Suppressor macrophage treated with lipopolysaccharide for 1 hour (primary cell): Measurements from ENCODE around the gene NFKBIA.
"Not testable (repeated sequence)": the region's sequence is repeated elsewhere in the genome, so short reads cannot be mapped to it uniquely, and the experiment has no call there.

Experiments used
- DNase-seq, 3 donors: peaks; one replicate each; pipeline ENCODE4 v3.0.0-alpha.2; 2020 to 2022

NFKBIA gene, protein sequence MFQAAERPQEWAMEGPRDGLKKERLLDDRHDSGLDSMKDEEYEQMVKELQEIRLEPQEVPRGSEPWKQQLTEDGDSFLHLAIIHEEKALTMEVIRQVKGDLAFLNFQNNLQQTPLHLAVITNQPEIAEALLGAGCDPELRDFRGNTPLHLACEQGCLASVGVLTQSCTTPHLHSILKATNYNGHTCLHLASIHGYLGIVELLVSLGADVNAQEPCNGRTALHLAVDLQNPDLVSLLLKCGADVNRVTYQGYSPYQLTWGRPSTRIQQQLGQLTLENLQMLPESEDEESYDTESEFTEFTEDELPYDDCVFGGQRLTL

DNA sequence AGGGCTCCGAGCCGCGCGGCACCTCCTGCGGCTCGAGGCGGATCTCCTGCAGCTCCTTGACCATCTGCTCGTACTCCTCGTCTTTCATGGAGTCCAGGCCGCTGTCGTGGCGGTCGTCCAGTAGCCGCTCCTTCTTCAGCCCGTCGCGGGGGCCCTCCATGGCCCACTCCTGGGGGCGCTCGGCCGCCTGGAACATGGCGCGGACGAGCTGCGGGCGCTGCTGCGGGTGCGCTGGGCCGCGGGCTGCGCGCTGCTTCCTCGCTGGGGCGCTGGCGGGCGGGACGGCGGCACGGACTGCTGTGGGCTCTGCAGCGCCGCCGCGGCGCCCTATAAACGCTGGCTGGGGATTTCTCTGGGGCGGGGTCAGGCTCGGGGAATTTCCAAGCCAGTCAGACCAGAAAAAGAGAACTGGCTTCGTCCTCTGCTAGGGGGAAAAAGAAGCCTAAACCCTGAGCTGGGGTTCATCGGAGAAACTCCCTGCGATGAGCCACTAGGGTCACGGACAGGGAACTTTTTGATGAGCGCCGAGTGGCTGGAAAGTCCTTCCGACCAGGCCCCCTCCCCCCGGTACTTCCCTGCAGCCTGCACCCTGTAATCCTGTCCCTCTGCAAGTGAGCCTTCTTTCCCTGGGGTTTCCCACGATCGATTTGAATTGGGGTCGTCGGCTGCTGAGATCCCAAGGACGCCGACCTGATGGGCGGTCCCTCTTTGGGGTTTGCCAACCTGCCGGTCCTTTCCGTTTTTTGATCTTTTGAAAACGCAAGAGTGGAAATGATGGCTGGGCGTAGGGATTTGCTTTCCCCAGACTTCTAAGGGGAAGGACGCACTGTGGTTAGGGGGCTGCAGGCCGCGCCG lies at the start of gene NFKBIA:
TSS of gene NFKBIA (minus strand) at position 301 of the 855 bp plus-strand sequence. CDS start at position 196, 105 bp downstream.
- DNase-seq, result peak; percentile 97 to 99 (median 98)

DNA sequence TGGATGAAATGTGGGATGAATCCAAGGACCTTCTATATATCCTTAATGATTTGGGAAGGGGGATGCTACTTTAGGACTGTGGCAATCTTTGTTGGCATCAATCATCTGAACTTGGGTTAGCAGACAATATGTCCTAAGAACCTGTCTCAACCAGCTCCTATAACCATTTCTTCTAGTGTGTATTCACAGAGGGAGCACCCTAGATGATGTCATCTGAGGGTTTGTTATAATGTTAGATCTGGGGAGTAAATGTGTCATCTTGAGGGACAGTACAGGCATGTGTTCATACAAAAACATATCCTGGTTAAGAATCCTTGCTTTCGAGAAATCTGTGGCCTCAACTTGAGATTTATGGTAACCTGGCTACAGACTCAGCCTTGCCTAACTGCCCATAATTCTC lies 41.9 kb upstream of the NFKBIA start:
- DNase-seq, result no peak

DNA sequence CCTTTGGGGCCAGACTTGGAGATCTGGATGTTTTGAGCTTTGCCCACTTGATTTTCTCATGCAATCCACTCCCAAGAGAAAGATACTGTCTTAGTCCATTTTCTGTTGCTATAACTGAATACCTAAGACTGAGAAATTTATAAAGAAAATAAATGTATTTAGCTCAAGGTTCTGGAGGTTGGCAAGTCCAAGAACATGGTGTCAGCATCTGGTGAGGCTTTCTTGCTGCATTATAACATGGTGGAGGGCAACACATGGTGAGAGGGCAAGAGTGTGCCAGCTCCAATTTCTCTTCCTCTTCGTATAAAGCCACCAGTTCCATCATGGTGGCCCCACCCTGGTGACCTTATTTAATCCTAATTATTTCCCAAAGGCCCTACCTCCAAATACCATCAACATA lies 39.6 kb upstream of the NFKBIA start:
- no peak for DNase-seq

DNA sequence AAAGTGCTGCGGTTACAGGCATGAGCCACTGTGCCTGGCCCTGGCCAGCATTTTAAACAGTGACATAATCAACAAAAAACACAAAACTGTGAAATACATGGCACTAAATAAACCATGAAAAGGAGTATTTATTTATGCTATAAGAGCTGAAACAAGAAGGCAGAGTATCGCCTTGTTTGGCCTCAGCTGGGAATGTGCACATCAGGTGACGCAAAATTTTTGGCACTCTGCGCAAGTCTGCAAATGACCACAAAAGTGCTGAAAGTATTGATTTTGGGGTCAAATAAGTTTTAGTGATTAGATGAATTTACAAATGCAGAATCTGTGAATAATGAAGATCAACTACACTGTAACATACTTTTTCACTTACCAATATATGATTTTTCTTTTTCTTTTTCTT lies 36.6 kb upstream of the NFKBIA start:
- DNase-seq, result no peak

DNA sequence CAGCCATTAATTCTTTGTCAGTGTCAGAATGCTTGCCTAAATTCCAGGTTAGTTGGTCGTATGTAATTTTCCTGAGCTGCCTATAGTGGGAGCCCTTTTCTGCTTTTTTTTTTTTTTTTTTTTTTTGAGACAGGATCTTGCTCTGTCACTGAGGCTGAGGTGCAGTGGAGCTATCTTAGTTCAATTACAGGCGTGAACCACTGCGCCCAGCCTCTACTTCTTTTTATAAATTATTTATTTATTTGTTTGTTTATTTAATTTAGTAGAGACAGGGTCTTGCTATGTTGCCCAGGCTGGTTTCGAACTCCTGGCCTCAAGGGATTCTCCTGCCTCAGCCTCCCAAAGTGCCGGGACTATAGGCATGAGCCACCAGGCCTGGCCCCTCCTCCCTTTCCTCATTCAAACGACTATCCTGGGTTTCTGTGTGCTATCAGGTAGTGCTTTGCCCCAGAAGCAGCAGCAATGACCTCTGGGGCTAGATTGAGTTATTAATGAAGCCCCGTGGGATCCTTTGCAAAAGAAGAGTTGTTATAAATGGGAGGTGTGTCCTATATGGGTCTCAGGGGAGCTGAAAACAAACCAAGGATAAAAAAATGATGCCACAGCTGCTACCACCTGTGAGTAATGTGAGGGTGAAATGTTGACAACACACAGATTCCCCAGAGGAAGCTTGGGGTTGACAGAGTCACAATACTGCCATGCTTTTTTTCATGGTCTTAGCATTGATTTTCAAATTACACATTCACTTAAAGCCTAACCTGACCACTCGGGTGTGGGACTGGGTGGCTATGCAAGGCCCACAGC lies 34.6 kb upstream of the NFKBIA start:
- peak; percentile 7 to 38 (median 29) for DNase-seq

DNA sequence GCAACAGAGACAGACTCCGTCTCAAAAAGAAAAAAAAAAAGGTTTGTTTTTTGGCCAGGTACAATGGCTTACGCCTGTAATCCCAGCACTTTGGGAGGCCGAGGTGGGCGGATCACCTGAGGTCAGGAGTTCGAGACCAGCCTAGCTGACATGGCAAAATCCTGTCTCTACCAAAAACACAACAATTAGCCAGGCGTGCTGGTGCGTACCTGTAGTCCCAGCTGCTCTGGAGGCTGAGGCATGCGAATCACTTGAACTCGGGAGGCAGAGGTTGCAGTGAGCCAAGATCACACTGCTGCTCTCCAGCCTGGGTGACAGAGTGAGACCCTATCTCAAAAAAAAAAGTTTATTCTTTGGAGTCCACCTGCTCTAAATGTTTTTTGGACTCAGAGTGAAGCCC lies 33.9 kb upstream of the NFKBIA start:
- DNase-seq, result not testable (repeated sequence)

DNA sequence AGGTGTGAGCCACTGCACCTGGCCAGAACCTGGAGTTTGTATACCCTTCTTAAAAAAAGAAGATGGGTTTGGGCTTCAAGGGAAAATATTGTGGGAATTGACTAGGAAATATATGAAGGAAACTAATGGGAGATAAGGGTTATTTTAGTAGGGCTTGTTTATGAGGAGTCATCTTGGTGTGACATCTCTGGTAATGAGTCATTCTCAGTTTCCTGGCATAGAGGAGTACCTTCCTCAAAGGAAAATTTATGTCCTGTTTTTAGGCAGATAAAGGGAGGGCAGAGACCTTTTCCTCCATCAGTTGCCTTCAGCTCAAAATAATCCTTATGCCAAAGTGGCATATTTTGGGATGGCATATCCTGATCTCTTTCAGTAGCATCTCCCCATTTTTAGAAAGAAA lies 30.6 kb upstream of the NFKBIA start:
- DNase-seq, result peak; percentile 48 to 81 (median 77)

DNA sequence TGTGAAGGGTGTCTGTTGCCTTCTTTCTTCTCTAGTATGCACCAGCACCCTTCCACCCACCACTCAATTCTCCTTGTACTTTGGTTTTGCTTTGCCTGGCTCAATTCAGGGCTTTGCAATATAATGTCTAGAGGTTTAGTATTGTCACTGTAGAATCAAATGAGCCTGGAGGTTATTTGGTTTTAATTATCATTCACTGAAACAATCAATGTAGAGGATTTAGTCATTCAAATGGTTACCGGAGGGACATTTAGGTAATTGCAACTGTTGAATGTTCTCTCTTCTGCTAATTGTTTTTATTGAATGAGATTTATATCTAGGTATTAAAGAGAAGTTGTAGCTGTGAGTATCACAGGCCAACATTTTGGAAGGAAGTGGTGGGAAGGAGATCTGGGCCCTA lies 29.3 kb upstream of the NFKBIA start:
- no peak for DNase-seq

DNA sequence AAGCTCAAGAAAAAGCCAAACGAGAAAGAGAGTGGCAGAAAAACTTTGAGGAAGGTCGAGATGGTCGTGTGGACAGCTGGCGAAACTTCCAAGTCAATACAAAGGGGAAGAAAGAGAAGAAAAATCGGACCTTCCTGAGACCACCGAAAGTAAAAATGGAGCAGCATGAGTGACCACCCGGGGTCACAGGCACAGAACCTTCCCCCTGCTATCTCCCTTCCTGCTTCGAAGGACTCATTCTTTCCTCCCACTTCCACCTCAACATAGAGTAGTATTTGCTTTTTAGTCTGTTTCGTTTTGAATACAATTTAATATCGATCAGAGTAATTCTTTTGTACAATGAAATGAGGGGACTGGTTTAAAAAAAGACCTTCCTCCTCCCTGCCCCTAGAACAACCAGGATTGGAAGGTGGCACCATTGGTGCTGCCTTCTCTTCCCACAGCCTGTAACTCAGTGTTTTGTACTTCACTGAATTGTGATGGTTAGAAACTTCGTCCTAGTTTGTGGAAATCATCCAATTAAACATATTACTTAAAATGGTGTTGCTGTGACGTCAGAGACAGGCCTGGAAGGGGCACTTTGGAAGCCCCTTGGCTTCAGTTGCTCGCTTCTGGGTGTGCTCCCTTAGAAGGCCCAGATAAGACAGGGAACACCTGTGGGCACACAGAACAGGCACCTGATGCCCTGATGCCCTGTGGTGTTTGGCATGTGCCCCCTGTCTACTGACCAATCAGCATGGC lies 26.1 kb upstream of the NFKBIA start:
- no peak for DNase-seq

DNA sequence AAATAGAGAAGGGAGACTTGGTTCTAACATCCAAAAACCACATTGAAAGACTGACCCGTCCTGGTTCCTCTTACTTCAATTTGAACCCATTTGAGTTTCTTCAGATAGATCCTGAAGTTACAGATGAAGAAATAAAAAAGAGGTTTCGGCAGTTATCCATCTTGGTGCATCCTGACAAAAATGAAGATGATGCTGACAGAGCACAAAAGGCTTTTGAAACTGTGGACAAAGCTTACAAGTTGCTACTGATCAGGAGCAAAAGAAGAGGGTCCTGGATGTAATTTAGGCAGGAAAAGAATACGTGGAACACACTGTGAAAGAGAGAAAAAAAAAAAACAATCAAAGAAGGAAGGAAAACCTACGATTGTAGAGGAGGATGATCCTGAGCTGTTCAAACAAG lies 25.4 kb upstream of the NFKBIA start:
- DNase-seq, result no peak

DNA sequence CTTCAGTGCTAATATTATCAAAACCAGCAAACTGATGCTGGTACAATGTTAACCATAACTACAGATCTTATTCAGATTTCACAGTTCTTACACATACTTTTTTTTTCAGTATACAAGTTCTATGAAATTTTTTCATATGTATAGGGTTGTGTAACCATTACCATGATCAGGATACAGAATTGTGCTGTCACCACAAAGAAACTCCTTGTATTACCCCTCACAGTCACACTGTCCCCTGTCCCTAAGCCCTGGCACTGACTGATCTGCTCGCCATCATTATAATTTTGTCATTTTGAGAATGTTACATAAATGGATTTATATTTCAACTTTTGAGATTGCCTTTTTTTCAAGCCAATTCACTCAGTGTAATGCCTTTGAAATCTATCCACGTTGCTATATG lies 21.3 kb upstream of the NFKBIA start:
- DNase-seq, result no peak

DNA sequence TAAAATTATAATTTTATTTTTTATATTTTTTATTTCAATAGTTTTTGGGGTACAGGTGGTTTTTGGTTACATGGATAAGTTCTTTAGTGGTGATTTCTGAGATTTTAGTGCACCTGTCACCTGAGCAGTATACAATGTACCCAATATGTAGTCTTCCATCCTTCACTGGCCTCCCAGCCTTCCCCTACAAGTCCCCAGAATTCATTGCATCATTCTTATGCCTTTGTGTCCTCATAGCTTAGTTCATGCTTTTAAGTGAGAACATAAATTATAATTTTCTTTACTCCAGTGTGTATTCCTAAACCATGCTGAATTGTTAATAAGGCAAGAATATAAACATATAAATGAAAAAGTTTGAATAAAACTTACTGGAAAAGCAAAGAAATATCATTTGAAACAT lies 19.1 kb upstream of the NFKBIA start:
- no peak for DNase-seq

DNA sequence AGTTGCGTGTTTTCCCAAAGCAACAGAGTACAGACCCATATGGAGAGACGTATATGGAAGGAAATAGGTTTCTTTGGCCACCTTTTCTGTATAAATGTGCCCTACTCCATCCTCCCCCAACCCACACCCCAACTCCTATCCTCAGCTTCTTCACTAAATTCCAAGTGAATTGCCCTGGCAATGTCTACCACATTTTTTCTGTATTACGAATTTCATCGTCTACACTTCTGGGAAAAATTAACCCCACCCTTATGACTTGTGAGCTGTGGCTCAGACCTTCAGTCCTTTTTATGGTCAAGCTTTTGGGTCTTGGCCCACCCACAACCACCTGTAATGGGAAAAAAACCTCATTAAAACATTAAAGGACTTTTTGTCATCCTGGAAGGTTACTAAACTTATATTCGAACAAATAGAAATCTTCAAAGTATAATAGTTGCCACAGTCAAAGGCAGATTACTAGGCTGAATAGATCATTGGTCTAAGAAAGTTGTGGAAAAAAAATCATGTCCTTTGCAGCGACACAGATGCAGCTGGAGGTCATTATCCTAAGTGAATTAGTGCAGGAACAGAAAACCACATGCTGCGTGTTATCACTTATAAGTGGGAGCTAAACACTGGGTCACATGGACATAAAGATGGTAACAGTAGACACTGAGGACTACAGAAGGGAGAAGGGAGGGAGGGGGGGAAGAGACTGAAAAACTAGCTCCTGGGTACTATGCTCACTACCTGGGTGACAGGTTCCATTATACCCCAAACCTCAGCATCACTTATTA lies 15.7 kb upstream of the NFKBIA start:
- DNase-seq, result no peak

DNA sequence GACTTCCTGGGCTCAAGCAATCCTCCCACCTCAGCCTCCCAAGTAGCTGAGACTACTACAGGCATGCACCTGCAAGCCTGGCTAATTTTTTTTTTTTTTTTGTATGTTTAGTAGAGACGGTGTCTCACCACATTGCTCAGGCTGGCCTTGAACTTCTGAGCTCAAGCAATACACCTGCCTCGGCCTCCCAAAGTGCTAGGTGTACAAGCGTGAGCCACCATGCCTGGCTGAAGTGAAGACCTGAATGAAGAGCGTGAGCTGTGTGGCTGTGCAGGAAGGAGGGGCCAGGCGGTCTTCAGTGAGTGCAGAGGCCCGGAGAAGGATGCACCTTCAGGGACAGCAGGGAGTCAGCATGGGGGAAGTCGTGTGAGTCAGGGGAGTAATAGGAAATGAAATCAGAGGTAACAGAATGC lies 14.9 kb upstream of the NFKBIA start:
- DNase-seq, result no peak

DNA sequence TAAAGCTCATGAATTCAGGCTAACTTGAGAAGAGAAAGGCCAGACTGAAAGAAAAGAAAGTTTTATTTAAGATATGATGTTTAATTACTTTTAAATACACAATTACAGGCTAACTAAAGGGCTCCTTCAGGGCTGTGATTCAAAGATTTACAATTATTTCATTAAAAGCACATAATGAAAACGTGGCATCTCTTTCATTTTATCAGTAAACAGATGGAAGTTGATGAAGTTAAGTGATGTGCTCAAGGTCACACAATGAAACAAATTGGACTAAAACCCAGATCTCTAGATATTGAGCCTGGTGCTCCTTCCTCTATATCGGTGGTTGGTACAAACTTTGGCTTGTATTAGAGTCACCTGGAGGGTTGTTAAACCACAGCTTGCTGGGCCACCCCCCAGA lies 13.5 kb upstream of the NFKBIA start:
- DNase-seq, result no peak

DNA sequence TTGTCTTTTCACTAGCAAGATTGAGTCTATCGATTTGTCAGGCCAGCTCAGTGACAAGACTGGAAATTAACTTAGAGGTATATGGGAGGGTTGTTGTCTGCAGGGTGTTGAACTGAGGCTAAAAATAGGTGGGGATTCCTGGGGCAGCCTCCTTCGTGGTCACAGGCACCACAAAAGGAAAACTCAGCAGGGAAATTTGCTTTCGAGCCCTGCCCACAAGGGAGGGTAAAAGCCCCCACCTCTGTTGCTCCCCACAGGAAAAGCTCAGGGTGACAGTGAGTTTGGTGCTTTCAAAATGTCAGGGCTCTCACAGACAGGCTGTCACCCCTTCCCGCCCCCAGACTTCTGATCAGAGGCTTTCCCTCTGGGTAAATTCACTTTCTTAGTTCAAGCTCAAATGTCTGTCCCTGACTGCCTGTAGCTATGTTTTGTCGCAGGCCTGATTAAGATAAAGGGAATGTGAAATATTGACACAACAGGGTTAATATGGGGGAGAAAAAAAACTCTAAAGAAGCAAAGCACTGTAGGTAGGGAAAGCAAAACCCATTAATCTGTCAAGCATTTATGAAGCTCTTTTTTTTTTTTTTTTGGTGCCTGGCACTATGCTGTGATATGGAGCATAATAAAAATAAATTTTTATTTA lies 11.7 kb upstream of the NFKBIA start:
- DNase-seq, result peak; percentile 79 to 87 (median 87)

DNA sequence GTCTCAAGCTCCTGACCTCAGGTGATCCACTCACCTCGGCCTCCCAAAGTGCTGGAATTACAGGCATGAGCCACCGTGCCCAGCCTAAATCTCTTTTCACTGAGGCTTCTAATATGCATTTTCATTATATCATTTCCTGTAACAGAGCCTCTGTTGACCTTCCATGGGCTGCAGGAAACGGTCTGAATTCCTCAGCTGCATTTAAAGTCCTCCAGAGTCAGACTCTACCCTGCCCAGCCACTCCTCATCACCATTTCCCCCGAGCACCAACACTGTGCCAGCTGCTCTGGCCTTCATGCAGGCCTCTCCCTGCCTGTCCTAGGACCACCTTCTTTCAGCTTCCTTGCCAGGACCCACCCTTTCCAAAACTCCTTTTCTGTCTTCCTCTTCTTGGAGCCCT lies 9.8 kb upstream of the NFKBIA start:
- no peak for DNase-seq

DNA sequence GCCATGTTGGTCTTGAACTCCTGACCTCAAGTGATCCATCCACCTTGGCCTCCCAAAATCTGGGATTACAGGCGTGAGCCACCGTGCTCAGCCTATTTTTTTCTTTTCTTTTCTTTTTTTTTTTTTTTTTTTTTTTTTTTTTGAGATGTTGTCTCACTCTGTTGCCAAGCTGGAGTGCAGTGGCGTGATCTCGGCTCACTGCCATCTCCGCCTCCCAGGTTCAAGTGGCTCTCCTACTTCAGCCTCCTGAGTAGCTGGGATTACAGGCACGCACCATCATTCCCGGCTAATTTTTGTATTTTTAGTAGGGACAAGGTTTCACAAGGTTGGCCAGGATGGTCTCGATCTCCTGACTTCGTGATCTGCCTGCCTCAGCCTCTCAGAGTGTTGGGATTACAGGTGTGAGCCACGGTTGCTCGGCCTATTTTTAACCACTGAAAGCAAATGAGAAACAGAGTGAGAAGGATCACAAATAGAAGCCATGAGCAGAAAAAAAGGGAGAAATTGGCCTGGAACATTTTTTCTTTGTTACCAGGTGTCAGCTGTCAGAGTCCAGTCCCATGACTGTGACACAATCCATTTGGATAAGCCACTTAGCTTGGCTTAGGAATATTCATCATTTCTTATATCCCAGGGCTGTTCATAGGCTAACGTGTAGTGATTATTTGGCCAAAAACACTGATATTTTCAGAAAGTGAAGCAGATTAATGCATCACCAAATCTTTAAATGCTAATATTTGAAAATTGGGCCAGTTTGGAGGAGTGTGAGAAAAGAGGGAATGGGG lies 7.9 kb upstream of the NFKBIA start:
- DNase-seq, result no peak

DNA sequence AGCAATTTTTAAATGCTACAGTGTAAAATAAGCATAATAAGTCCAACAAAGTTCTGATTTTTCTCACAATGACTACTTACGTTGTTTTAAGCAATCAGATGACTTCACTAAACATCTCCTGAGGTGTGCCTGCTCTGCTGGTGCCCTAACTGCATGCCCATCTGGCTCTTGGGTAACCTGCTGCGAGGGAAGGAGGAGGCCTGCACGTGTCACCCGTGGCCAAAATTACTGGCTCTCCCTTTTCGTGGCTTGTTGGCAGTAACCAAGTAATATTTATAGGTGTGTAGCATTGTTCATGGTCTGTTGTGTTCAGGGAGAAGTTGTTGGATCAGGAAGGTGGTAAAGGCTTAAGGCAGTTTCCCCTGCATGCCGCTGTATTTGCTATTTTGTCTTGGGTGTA lies 6.3 kb upstream of the NFKBIA start:
- DNase-seq, result no peak

DNA sequence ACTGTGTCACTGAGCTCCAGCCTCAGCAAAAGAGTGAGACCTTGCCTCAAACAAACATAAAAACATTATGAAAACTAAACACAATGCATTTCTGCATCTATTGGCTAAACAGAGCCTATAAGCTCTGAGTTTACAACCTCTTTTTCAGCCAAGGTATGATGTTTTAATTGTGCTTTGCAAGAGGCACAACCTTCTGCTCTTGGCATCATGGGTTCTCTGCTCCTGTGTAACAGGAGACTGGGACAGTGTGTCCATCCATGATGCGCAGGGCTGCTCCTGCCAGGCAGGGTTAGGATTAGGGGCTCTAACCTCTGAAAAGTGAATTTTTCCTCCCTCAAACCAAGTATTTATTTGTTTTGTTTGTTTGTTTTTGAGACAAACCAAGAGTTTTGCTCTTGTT lies 5.0 kb upstream of the NFKBIA start:
- no peak for DNase-seq

DNA sequence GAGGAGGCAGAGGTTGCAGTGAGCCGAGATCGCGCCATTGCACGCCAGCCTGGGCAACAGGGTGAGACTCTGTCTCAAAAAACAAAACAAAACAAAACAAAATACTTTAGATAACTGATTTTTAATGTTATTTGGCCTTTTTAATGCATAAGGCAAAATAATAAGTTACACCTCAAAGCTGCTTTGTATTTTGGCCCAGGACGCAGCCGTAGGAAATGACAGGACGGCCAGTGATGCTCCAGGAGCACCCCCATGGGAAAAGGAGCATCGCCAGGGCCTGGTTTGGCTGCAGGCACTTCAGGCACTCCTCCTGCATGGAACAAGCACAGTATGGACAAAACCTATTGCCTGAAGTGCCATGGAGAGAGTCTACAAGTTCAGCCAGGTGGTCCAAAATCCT lies 3.5 kb upstream of the NFKBIA start:
- no peak for DNase-seq
